Activated effector memory CD4-positive, alpha-beta T cell treated with anti-CD3 and anti-CD28 coated beads, Interleukin-2, amount 50 U/mL, for 16 hours (primary cell): ENCODE measurements around the gene PADI4.

Experiments used
- DNase-seq: peaks from one replicate; pipeline ENCODE4 v3.0.0-alpha.2; 2020

Gene PADI4, protein sequence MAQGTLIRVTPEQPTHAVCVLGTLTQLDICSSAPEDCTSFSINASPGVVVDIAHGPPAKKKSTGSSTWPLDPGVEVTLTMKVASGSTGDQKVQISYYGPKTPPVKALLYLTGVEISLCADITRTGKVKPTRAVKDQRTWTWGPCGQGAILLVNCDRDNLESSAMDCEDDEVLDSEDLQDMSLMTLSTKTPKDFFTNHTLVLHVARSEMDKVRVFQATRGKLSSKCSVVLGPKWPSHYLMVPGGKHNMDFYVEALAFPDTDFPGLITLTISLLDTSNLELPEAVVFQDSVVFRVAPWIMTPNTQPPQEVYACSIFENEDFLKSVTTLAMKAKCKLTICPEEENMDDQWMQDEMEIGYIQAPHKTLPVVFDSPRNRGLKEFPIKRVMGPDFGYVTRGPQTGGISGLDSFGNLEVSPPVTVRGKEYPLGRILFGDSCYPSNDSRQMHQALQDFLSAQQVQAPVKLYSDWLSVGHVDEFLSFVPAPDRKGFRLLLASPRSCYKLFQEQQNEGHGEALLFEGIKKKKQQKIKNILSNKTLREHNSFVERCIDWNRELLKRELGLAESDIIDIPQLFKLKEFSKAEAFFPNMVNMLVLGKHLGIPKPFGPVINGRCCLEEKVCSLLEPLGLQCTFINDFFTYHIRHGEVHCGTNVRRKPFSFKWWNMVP

DNA sequence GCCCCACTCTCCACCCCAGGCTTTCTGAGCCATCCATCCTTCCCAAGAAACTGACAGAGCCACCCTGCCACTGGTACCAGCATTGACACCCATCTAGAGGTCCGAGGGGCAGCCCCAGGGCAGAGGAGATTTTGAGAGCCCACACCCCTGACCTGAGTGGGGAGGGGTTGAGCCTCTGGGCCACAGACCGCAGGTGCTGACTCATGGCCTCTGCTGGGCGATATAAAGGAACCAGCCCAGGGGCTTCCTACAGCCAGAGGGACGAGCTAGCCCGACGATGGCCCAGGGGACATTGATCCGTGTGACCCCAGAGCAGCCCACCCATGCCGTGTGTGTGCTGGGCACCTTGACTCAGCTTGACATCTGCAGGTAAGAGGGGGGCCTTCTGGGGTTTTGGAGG is at the start of gene PADI4:
PADI4 (plus strand) TSS at position 252 of the 400 bp plus-strand sequence; CDS start at position 278, 26 bp downstream.
- no peak for DNase-seq

DNA sequence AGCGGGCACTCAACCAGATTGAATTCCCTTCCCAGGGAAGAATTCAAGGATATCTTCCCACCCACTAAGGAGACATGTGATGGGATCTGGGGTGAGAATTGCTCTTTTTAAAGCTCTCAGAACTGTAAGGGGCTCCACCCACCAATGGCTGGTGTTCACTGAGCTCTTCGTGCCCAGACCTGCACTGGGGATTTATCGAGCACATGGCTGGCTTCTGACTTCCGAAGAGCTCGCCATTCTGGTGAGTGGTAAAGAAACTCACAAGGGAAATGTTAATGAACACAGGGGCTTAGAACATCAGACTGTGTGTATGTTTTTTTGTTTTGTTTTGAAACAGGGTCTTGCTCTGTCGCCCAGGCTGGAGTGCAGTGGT is 49.3 kb upstream of the PADI4 start:
- DNase-seq = no peak

DNA sequence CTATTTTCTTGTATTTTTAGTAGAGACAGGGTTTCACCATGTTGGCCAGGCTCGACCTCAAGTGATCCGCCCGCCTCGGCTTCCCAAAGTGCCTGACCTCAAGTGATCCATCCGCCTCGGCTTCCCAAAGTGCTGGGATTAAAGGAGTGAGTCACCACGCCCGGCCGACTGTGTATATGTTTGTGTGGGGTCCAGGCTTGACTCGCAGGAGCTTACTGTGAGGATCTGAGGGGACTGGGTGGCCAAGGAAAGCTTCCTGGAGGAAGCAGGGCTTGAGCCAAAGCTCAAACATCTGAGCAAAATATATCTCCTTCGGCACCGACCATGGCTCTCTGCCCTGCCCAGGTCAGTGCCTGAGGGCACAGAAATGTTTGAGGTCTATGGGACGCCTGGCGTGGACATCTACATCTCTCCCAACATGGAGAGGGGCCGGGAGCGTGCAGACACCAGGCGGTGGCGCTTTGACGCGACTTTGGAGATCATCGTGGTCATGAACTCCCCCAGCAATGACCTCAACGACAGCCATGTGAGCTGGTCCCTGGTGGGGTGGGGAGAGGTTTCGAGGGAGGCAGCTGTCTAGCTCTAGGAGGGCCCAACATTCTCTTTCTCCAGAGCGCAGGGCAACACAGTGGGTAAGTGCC is 48.6 kb upstream of the PADI4 start:
- no peak for DNase-seq

- no peak for DNase-seq
Measured at GRCh38 chr1:17260264-17260663, 47.7 kb upstream of the PADI4 start.

DNA sequence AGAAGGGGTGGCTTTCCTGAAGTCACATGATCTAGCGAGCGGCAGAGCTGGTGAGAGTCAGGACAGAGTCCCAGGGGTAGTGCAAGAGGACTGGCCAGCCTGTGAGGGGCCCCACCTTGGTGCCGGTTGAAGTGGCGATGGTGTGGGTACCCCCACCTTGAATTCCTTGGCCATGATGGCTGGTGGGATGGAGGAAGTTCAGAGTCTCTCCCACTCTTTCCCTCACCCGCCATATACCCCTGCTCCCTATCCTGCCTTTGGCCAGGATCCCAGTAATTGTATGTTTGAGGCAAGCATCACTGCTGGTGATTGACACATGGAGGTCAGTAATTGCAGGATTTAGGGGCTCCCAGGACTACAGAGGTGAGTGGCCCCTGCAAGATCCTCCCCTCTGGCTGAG is 47.3 kb upstream of the PADI4 start:
- no peak for DNase-seq

GRCh38 chr1:17263936-17264335 is 44.1 kb upstream of the PADI4 start:
- DNase-seq = no peak

DNA sequence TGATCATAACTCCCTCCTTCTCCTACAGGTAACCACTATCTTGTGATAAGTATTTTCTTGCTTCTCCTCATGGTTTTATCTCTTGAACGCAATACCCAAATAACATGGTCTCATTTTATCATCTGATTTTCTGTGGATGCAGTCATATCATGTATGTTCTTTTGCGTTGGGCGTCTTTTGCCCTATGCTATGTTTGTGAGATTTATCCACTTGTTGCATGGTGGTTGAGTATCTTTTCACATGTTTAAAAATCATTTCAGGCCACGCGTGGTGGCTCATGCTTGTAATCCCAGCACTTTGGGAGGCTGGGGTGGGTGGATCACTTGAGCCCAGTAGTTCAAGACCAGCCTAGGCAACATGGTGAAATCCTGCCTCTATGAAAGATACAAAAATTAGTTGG is 43.5 kb upstream of the PADI4 start:
- DNase-seq = no peak

- DNase-seq = no peak
Measured at GRCh38 chr1:17265162-17265561, 42.8 kb upstream of the PADI4 start.

DNA sequence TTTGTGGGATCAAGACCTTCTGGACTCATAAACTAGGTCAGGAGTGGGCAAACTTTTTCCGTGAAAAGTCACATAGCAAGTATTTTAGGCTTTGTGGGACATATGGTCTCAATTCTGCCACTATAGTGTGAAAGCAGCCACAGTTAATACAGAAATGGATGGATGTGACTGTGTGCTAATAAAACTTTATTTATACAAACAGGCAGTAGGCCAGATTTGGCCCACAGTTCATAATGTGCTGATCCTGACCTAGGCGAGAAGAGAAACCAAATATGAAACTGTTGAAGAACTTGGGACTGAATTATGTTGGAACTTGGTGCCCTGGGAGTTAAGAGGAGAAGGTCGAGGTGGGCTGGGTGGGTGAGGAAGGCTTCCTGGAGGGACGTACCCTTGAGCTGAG is 42.0 kb upstream of the PADI4 start:
- DNase-seq = no peak

DNA sequence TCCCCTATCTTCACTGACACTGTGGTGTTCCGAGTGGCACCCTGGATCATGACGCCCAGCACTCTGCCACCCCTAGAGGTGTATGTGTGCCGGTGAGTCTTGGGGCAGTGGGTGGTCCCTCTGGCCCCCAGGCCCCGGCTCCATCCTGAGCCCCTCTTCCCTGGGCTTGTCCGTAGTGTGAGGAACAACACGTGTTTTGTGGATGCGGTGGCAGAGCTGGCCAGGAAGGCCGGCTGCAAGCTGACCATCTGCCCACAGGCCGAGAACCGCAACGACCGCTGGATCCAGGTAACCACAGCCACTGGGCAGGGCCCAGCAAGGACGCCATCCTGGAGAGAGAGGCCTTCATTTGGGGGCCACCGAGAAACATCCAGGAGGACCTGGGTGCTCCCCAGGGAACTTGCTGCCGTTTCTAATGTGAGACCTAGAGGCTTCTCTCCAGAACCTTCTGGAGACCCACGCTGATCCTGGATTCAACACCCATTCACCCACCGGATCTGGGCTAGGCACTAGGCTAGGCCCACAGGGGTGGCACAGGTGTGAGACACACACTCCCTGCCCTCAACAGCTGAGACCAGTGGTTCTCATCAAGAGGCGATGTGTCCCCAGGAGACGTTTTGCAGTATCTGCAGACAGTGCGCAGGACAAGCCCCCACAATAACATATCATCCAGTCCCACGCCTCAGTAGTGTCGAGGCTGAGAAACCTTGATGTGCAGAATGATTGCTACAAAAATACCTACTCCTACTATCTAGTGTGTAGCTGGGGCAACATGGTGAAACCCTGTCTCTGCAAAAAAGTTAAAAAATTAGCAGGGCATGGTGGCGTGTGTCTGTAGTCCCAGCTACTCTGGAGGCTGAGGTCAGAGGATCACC is 36.9 kb upstream of the PADI4 start:
- DNase-seq = no peak

GRCh38 chr1:17272066-17272465 is 35.9 kb upstream of the PADI4 start:
- no peak for DNase-seq

DNA sequence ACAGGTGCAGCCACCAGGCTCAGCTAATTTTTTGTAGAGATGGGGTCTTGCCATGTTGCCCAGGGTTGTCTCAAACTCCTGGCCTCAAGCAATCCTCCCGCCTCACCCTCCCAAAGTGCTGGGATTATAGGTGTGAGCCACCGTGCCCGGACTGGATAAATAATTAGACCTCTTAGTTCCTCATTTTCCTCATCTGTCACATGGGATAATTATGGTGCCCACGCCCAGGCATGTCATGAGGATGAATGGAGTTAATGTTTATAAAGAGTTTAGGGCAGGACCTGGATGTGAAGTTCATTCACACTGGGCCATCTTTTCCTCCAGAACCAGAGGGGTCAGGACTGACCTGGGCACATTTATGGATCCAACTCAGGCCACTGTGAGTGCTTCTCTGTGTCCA is 35.4 kb upstream of the PADI4 start:
- no peak for DNase-seq

GRCh38 chr1:17273096-17273495 is 34.9 kb upstream of the PADI4 start:
- no peak for DNase-seq

- DNase-seq = peak; percentile 65
Measured at GRCh38 chr1:17274186-17275170, 33.5 kb upstream of the PADI4 start.

- DNase-seq = no peak
Measured at GRCh38 chr1:17276568-17276967, 31.4 kb upstream of the PADI4 start.

DNA sequence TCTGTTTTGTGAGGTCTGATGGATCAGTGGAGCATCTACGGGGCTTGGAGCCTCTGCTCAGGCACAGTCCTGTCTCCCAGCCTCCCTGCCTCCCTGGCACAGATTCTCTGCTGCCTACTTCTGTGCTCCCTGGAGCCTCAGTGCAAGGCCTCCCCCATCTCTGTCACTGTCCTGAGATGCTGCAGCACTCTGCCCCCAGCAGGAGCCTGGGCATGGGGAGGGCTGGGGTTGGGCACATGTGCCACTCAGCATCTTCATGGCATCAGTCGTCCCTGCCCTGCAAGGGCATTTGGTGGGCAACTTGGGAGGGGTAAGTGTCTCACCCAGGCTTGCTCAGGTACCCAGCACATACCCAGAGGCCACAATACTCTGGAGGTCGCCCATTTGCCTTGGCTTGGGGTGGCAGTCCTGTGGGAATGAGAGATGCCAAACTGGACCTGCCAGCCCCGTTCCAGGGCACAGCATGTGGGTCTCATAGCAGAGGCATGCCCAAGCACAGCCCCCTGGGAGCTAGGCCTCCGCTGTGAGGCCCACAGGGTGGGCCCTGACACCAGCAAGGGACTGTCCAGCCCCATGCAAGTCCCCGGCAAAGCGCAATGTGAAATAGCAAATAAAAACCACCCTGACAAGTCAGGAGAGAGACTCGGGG is 30.4 kb upstream of the PADI4 start:
- no peak for DNase-seq

- no peak for DNase-seq
Measured at GRCh38 chr1:17278996-17279830, 28.8 kb upstream of the PADI4 start.

- DNase-seq = no peak
Measured at GRCh38 chr1:17280436-17280835, 27.6 kb upstream of the PADI4 start.

- no peak for DNase-seq
Measured at GRCh38 chr1:17280894-17281293, 27.1 kb upstream of the PADI4 start.

DNA sequence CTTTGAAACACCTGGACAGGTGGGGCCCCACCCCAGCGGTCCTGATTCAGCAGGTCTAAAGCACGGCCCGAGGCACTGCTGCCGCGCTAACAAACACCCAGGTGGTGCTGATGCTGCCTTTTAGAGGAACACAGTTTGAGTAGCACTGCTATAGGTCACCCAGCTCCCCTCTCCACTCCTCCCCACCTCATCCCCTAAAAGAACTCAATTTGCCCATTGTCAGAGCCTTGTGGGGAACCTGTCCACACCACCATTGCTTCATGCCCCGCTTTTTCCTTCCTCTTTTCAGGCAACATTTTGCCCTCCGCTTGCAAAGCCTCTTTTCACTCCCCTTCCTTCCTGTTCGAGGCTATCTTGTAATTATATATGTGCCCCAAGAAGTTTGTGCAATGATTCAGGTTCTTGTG is 26.2 kb upstream of the PADI4 start:
- DNase-seq = no peak
